CD4-positive, alpha-beta memory T cell (primary cell): ENCODE results near the gene DENND11. TPM values are rescaled to one million over a fixed set of nuclear protein-coding genes. Genes with fewer than 3 reads are reported as not detected.

Experiments
- CTCF ChIA-PET: fragments of 350-600 bp; sonication (Branson Sonifier 250); formaldehyde crosslinking; loops from one replicate; lab custom pipeline; 2021; ENCODE audit warnings: inconsistent platforms; ENCODE audit not compliant: partially characterized antibody; lab: Charles Lee
- POLR2A ChIA-PET: fragments of 350-600 bp; sonication (Branson Sonifier 250); formaldehyde crosslinking; loops from one replicate; lab custom pipeline; 2021; ENCODE audit not compliant: partially characterized antibody; lab: Charles Lee
- DNase-seq, 5 donors: peaks; one replicate each; pipeline versions ENCODE4 v3.0.0 to v3.0.0-alpha.2; 2020 to 2022; ENCODE audit warnings: mixed read lengths in 1 of 5
- H3K27ac ChIP-seq: one replicate; pipeline ENCODE4 v1.7.0; 2013; ENCODE audit warnings: low read depth, low read length
- H3K27me3 ChIP-seq: 2 replicates; pipeline ENCODE4 v1.7.0; 2013; ENCODE audit warnings: mild to moderate bottlenecking, low read length, moderate library complexity; ENCODE audit not compliant: insufficient read depth
- H3K36me3 ChIP-seq: 2 replicates; pipeline ENCODE4 v1.7.0; 2013; ENCODE audit warnings: mild to moderate bottlenecking, low read length, moderate library complexity; ENCODE audit not compliant: insufficient read depth
- H3K4me1 ChIP-seq: 2 replicates; pipeline ENCODE4 v1.7.0; 2013; ENCODE audit warnings: mild to moderate bottlenecking, low read length, moderate library complexity; ENCODE audit not compliant: insufficient read depth
- H3K4me3 ChIP-seq, 2 donors: one replicate each; pipeline ENCODE4 v1.7.0; 2013; ENCODE audit warnings: low read length in 2 of 2, mild to moderate bottlenecking in 1 of 2
- H3K9me3 ChIP-seq, 2 donors: one replicate each; pipeline ENCODE4 v1.7.0; 2013; ENCODE audit warnings: low read length in 2 of 2, control low read depth in 1 of 2; ENCODE audit not compliant: control insufficient read depth in 1 of 2
- H3K27ac Mint-ChIP-seq, 7 donors: one replicate each; pipeline ENCODE4 v1.8.0; 2020 to 2021; ENCODE audit warnings: mixed read lengths in 7 of 7, mild to moderate bottlenecking in 6 of 7, inconsistent platforms in 3 of 7, moderate library complexity in 3 of 7
- H3K27me3 Mint-ChIP-seq, 2 donors: one replicate each; pipeline ENCODE4 v1.8.0; 2020 to 2021; ENCODE audit warnings: mixed read lengths in 2 of 2
- H3K36me3 Mint-ChIP-seq, 2 donors: one replicate each; pipeline ENCODE4 v1.8.0; 2020 to 2021; ENCODE audit warnings: mixed read lengths in 2 of 2, inconsistent platforms in 1 of 2, mild to moderate bottlenecking in 1 of 2
- H3K4me1 Mint-ChIP-seq, 4 donors: one replicate each; pipeline ENCODE4 v1.8.0; 2020 to 2021; ENCODE audit warnings: mixed read lengths in 4 of 4, mild to moderate bottlenecking in 1 of 4
- H3K4me3 Mint-ChIP-seq, 8 donors: one replicate each; pipeline ENCODE4 v1.8.0; 2020 to 2021; ENCODE audit warnings: mixed read lengths in 8 of 8, mild to moderate bottlenecking in 7 of 8, moderate library complexity in 6 of 8, inconsistent platforms in 3 of 8
- H3K9me3 Mint-ChIP-seq, 8 donors: one replicate each; pipeline ENCODE4 v1.8.0; 2020 to 2021; ENCODE audit warnings: mixed read lengths in 8 of 8, mild to moderate bottlenecking in 5 of 8, inconsistent platforms in 3 of 8, moderate library complexity in 1 of 8
- intact Hi-C: fragments of 100-400 bp; cut with micrococcal nuclease; formaldehyde crosslinking; loops from one replicate; pipeline ENCODE4 v1.15.1; 2023
- polyA plus RNA-seq, 2 donors: library from polyadenylated mRNA; unstranded; fragments of 300-500 nt; fragmentation: Illumina TruSeq; gene quantifications; one replicate each; pipeline ENCODE4 v1.2.3, GENCODE V29; 2021
- total RNA-seq, 2 experiments: library from RNA; stranded (reverse); gene quantifications; one replicate each; pipeline ENCODE4 v1.2.3, GENCODE V29; 2021

Gene DENND11
- total and polyA plus RNA-seq, 4 experiments from 2014 or later, result 5.0 to 62.9 (median 38.7) TPM

- H3K4me3 Mint-ChIP-seq, result no peak overlapping the region
- intact Hi-C loops, result loop anchor here (1.0 kb wide), 1 partner anchor 84 kb away; the partner anchor contains the start of gene SSBP1
Measured at GRCh38 chr7:141654551-141654950, 47.4 kb downstream of the DENND11 start.

GRCh38 chr7:141652691-141653090, 49.3 kb downstream of the DENND11 start:
- intact Hi-C loops, result no loop called here
- Mint-ChIP-seq H3K9me3 (no peaks in the 10 kb centered on the region), H3K36me3 (peaks cover 24 to 55% of the 10 kb centered on the region in 2 donors), H3K4me1 (peaks cover 4 to 7% (median 5%) of the 10 kb centered on the region in 4 donors), H3K4me3 (no peak overlapping the region), H3K27ac (peak overlapping the region in 1 of 7 donors; percentile 63), H3K27me3 (no peaks in the 10 kb centered on the region)
- H3K4me3 ChIP-seq, result no peak overlapping the region
- no peaks in the 10 kb centered on the region for H3K36me3 ChIP-seq
- no peaks in the 10 kb centered on the region for H3K4me1 ChIP-seq
- DNase-seq, result no peak
- ChIA-PET POLR2A (no interaction called here), CTCF (interaction anchor here (1.8 to 6.5 kb wide), 4 partner anchors 10 to 83 kb away, joined by 4 to 74 read pairs (median 16); partner anchors contain the start of gene SSBP1)
- no peaks in the 10 kb centered on the region for H3K9me3 ChIP-seq
- no peak overlapping the region for H3K27ac ChIP-seq
- no peaks in the 10 kb centered on the region for H3K27me3 ChIP-seq

More at GRCh38 chr7:141654551-141654950, 47.4 kb downstream of the DENND11 start:
- ChIA-PET POLR2A (interaction anchor here (1.1 to 2.1 kb wide), 3 partner anchors 48 to 131 kb away, joined by 3 to 16 read pairs (median 3); partner anchors contain the start of genes DENND11 and SSBP1), CTCF (interaction anchor here (0.7 to 6.5 kb wide), 21 partner anchors 8 to 322 kb away, joined by 3 to 74 read pairs (median 7); partner anchors contain the start of genes AGK, DENND11, SSBP1 and WEE2)
- Histone ChIP-seq H3K36me3 (peaks cover 10% of the 10 kb centered on the region), H3K27me3 (no peaks in the 10 kb centered on the region), H3K4me1 (no peaks in the 10 kb centered on the region), H3K27ac (no peak overlapping the region), H3K9me3 (no peaks in the 10 kb centered on the region), H3K4me3 (no peak overlapping the region)
- peaks cover 19 to 54% of the 10 kb centered on the region in 2 donors for H3K36me3 Mint-ChIP-seq
- H3K4me1 Mint-ChIP-seq, result peaks cover 4 to 7% (median 5%) of the 10 kb centered on the region in 4 donors
- peak overlapping the region in 6 of 7 donors; percentile 1 to 92 (median 76) for H3K27ac Mint-ChIP-seq
- no peaks in the 10 kb centered on the region for H3K9me3 Mint-ChIP-seq
- peak; percentile 62 to 71 (median 67) for DNase-seq
- H3K27me3 Mint-ChIP-seq, result no peaks in the 10 kb centered on the region

Other genes with a start within 250 kb of the DENND11 start
- gene AGK, start 150.8 kb downstream of the DENND11 start, total RNA-seq, result 10 to 100 TPM; 28.1 to 30.0 TPM
- gene AGK, start 150.8 kb downstream of the DENND11 start, polyA plus RNA-seq, result 10 to 100 TPM; 28.5 to 33.8 TPM
- not detected for gene WEE2, start 6.2 kb upstream of the DENND11 start, total RNA-seq
- gene WEE2, start 6.2 kb upstream of the DENND11 start, polyA plus RNA-seq, result not detected
- 10 to 100 TPM; 88.2 to 91.2 TPM for gene SSBP1, start 36.2 kb upstream of the DENND11 start, total RNA-seq
- 100 to 1,000 TPM; 314 to 366 TPM for gene SSBP1, start 36.2 kb upstream of the DENND11 start, polyA plus RNA-seq
- 1 to 10 TPM; 5.6 to 8.0 TPM for gene TAS2R3, start 61.9 kb upstream of the DENND11 start, total RNA-seq
- gene TAS2R3, start 61.9 kb upstream of the DENND11 start, polyA plus RNA-seq, result not detected
- 1 to 10 TPM; 3.9 to 5.4 TPM for gene TAS2R4, start 74.5 kb upstream of the DENND11 start, total RNA-seq
- under 1 TPM in 1 of 2 donors, not detected in 1; 0.07 TPM for gene TAS2R4, start 74.5 kb upstream of the DENND11 start, polyA plus RNA-seq
- 1 to 10 TPM; 4.9 to 5.1 TPM for gene TAS2R5, start 88.1 kb upstream of the DENND11 start, total RNA-seq
- under 1 TPM; 0.33 to 0.52 TPM for gene TAS2R5, start 88.1 kb upstream of the DENND11 start, polyA plus RNA-seq
- gene PRSS37, start 139.3 kb upstream of the DENND11 start, total RNA-seq, result not detected
- gene PRSS37, start 139.3 kb upstream of the DENND11 start, polyA plus RNA-seq, result under 1 TPM in 1 of 2 donors, not detected in 1; 0.16 TPM
- not detected for gene OR9A4, start 214.2 kb upstream of the DENND11 start, total RNA-seq
- not detected for gene OR9A4, start 214.2 kb upstream of the DENND11 start, polyA plus RNA-seq
- gene CLEC5A, start 244.8 kb upstream of the DENND11 start, total RNA-seq, result under 1 TPM; 0.84 to 0.94 TPM
- gene CLEC5A, start 244.8 kb upstream of the DENND11 start, polyA plus RNA-seq, result not detected